DLD1 (cell line): ENCODE data around the gene LRRC8B.

ENCODE experiments used
- in situ Hi-C: cut with HindIII; loops from 2 replicates; pipeline ENCODE4 v1.10.0; 2017; ENCODE audit warnings: low sequenced_read_pairs

Gene LRRC8B

DNA sequence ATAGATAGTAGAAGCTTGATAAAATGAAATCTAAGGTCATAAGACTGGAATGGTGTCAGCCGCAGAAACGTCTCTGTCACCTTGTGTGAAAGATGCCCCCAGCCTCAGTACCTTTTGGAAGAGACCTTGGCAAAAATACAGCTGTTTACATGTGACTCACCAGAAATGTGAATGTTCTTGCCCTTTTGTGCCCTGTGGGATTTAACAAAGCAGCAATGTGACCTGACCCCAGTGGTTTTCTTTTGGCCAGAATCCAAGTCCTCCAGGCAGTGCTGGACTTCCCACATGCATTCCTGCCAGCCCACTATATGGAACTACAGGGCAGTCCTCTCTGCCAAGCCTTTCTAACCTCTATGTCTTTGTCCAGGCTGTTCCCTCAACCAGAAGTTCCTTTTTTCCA lies 81.1 kb downstream of the LRRC8B start:
- in situ Hi-C loops: no loop called here

DNA sequence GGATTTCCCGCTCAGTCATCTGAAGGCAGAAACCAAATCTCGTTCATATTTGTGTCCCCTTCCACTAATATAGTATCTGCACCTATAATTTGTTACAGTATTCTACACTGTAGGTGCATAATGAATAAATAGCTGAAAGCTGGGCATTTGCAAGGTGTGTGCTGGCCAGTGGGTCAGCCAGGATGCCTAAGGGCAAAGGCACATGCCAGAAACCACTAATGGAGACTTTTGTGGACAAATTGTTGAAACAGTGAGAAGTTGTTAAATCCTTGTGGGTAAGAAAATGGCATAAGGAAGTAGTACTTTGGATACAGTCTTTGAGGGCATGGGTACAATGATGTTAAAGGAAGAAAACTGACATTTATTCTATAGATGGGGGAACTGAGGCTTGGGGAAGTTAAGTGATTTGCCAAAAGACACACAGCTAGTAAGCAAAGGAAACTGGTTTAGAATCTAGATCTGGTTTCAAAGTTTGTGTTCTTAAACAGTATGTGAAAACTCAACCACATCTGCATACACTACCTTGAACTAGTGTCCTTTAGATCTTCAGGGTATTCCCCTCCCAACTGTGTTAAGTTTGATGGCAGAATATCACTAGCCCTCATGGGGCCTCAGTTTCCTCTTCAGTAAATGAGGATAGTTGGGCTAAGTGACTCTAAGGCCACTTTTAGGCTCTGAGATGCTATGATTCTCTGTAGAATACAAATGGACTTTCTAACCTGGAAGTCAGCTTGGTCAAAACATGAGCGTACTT lies 81.8 kb downstream of the LRRC8B start:
- in situ Hi-C loops: no loop called here

DNA sequence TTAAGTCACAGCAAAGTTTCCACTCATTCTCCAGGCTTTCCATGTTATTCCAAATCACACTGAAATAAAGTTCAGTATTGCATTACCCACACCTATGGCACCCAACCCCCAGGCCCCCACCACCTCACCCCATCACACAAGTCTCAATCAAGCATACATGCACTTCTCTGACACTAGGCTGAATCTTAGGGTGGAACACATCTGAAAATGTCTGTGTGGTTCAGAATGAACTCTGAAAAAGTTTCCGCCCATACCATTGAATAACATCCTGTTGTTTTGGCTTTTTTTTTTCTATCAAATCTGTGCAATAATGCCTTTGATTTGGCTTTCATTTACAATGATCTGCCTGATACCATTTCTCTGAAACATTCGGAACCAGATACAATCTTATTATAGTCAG lies 82.5 kb downstream of the LRRC8B start:
- in situ Hi-C loops: no loop called here

DNA sequence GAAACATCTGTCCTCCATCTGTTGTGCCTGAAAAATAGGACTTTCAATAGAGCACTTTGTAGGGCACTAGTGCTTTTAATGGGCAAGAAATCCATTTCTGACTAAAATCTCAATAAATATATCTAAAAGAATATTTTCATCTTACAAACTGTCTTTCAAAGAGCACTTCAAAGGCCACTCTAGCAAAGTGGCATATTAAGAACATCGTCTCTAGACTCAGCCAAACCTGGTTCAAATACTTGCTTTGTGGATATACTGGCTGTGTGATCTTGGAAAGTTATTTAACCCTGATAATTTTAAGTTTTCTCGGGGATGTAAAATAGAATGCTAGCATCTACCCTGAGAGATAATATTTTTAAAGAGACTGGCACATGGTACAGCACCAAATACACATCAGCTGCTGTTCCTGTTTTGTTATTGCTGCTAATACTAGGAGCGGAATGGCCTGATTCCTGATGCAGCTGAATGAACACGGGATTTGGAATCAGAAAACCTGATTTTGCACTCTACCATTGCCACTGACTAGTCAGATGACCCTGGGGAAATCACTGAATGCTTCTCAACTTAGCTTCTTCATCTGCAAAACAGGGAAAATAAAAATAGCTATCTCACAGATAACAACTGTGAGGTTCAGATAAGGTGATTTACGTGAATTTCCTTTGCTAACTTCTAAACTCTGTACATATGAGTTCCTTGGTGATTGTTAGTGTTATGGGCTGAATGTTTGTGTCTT lies 83.1 kb downstream of the LRRC8B start:
- in situ Hi-C loops: no loop called here

DNA sequence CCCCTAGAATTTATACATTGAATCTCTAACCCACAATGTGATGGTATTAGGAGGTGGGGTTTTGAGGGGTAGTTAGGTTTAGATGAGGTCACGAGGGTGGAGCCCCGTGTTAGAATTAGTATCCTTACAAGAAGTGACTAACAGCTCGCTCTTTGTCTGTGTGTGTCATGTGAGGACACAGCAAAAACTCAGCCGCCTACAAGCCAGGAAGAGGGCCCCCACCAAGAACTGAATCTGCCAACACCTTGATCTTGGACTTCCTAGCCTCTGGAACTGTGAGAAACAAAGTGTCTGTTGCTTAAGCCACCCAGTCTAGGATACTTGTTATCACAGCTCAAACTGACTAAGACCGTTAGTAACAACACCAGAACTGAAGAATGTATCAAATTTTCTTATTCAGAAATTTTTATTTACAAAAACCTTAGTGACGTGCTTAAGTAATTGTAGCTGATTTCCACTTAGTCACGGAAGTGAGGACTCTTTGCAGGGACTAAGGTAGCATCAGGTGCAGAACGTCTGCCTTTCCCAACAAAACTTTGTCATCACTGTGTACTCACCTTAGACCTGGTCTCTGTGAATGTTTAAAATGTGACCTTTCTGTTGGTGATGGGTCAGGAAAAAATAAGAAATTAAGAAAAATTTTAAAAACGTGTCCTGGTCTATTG lies 83.8 kb downstream of the LRRC8B start:
- in situ Hi-C loops: no loop called here

DNA sequence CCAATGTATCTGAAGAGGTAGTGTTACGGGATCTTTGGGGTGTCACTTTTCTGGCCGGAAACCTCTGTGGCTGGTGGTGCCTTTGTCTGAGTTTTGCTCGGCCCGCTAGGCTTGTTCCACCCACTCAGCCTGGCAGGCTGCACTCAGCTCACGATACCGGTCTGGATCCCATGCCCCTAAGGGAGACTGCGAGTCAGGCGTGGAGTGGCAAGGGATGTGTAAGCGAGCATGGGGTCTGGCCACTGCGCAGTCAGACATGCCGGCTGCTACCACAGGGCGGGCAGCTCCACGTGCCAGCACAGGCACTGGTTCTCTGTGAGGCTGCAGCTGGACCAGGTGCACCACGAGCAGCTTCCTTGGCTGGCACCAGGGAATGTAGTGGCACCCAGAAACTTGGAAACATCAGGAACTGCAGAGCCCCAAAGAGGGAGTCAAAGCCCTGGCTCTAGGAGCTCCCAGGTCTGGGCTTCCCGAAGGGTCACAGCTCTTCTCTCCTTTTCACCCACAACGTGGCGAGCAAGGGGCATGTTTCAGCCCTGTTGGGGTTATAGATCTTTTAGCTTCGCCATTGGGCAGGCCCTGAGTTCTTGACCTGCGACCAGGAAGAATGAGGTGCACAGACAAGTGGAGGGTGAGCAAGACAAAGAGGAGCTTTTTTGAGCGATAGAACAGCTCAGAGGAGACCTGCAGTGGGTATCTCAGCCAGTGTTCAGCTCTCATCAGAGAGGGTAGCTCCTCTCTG lies 84.5 kb downstream of the LRRC8B start:
- in situ Hi-C loops: no loop called here

DNA sequence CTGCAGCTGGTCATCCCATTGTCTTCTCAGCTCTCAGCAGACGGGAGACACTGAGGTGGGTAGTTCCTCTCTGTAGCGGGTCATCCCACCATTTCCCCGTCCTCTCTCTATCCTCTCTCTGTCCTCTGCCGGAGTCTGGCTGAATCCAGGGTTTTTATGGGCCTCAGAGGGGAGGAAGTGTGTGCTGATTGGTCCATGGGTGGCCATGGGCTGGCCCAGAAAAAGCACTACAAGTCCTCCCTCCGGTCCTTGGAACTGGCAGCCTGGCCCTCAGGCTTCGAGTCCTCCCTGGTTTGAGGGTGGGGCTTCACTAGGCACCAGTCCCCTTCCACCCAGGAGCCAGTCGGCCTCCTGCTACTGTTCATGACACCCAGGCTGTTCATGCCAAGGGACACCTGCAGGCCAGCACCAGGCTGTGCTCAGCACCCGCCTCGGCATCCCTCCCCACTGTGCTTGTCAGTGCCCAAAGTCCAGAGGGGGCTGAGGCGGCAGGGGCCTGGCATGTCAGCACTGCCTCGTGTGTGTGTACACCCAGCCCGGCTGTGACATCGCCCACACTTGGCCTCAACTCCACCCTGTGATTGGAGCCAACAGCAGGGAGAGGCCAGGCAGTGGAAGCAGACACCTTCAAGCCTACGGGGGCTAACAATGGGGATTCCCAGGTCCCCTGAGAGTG lies 85.3 kb downstream of the LRRC8B start:
- in situ Hi-C loops: no loop called here

DNA sequence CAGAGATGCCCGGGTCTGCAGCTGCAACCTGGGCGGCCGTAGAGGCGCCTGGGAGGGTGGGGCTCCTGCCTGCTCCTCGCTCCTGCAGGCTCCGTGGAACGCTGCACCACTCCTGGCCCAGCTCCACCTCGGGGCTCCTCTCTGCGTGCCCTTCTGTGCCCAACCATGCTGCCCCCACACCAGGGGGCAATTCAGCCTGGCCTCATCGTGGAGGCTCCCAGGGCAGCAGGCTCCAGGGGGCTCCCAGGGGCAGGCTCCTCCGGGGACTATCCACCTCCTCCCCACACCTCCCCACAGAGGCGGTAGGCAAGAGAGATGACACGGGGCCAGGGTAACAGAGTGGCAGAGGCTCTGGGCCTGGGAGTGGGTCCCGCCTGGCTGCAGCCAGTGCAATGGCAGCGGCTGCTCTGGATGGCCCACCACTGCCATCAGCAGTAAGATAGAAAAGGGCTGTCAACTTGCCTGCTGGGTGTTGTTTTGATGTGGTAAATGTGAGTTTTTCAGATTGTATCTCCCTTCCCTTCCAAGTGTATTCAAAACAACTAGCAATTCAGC lies 85.9 kb downstream of the LRRC8B start:
- in situ Hi-C loops: no loop called here

DNA sequence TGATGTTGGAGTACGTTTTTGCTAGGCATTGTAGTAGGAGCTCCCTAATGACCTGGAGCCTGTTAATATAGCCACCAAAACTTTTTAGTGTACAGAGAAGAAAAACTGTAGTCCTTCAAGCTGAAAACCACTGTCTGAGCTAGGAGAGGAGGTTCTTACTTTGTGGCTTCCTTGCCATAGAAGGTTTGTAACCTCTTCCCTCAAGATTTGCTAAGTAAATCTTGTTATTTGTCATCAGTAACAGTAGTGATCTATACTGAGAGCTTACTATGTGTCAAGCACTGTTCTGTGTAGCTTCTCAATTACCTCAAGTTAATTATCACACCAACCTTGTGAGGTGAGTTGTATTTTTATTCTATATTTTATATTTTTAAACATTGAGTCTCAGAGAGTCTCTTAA lies 87.1 kb downstream of the LRRC8B start:
- in situ Hi-C loops: no loop called here

DNA sequence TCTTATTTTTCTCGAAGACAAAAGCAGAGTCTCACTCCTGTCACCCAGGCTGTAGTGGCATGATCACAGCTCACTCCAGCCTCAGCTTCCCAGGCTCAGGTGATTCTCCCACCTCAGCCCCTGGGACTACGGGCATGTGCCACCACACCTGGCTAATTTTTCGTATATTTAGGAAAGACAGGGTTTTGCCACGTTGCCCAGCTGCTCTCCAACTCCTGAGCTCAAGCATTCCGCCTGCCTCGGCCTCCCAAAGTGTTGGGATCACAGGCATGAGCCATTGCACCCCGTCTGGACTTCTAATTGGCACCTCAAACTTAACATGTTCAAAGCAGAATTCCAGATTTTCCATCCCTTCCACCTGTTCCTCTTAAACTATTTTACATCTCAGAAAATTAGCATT lies 89.3 kb downstream of the LRRC8B start:
- in situ Hi-C loops: no loop called here

DNA sequence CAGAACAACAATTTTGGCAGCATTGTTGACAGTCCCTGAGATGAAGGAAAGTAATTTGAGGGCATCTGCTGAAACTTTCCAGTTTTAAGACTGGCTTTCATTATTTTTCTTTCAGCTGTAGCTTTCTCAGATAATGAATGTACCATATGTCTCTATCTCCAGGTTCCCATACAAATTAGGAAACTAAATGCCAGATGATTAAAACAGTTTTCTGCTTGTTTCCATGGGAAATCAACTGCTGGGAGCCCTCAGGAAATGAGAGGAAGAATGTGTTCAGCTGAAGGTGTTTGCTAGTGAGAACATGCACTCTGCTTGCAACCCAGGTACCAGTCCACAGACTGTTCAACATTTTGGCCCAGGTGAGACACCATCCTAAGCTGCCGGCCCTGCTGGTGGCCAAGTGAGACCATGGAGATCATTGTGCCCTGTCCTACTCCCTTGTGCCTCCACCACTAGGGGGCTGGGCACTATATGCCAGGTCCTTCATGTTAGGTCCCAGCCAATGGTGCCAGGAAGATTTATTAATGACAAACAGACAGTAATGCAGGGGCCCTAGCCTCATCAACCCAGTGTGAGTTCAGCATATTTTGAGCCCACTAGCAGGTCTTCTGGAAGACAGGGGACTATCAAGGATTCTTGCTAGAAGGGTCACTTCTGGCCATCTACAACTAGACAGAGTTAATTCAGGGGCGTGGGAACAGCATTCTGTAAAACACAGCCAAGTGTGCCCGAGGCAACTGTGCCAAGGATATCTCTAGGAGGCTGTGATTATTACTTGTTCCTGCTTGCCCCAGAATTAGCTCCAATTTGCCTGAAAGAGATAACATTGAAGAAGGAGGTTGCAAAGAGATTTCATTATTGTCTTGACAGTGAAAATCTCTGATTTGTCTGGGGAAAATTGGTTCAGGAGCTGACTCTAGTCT lies 91.3 kb downstream of the LRRC8B start:
- in situ Hi-C loops: no loop called here

DNA sequence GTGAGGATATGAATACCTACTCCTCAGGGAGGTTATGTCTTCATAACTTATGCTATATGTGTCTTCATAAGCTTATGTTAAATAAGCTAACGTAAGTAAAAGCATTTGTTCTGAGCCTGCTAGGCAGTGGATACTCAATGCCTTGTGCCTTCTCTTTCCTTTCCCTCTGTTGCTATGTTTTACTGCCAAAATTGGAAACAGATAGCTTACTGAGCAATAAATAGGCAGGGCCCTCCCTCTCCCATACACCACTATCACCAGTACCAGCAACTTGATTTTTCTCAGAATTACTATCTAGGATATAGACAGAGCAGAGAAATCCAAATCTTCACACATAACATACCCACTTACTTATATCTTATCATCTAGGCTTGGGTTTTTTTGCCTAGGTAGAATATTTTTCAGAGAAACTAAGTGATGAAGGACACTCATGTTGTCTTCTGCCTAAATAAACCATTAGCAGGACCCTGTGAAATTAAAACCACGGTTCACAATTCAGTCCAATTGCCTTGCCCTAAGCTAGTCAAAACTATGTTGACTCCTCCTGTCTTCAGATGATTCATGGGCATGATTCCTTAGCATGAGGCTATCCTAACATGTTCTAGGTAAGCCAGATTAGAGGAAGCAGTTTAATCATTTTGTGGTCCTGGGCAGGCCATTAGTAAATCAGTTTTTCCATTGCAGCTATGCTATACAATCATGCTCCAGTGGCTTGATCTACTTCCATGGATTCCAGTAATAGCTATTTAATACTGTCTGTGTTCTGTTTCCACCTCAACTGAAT lies 92.4 kb downstream of the LRRC8B start:
- in situ Hi-C loops: no loop called here

DNA sequence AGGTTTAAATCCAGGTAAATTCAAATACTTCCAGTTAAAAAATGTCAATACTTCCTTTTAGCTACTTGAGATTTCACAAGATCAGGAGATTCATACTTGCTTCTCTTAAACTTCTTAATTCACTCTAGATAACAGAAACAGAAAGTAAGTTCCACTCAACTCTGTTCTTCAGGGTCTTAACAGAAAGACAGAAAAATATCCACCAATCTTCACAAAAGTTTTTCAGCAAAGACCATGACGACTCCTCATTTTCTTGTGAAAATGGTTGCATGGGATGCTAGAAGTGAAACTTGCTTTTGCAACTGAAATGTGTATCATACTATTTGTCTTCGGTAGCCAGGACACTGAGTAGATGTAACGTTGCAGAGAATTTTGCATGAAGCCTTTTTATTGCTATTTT lies 96.0 kb downstream of the LRRC8B start:
- in situ Hi-C loops: no loop called here

DNA sequence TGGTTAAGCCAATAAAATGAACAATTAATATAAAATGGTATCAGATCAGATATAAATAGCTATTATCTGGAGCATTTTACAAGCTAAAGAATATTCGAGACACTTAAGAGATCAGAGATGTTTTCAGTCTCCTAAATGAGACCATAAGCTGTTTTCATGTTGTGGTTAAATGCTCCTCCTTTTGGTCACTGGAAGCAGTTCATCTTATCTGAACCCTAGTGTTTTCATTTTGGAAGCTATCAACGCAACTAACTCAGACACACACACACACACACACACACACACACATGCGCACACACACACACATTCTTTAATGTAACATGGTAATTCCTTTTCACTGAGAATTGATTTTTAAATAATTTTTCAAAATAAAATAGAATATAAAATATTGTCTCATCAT lies 98.3 kb downstream of the LRRC8B start:
- in situ Hi-C loops: no loop called here

DNA sequence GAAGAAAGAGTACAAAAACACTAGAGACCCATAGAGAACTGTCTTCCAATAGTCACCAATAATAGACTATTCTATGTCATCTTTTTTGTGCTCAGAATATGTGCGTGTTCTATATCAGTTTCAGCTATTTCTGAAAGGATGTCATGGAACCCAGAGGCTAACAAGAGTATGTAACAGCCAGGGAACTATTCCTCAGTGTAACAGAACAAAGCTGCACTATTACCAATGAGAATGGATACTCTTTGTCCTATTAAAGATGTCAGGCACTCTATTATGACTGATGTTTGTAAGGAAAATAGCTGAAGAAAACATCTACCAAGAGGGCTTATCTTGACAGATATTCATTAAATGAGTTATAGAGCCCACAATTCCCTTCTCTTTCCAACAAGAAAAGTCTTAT lies 99.7 kb downstream of the LRRC8B start:
- in situ Hi-C loops: no loop called here

DNA sequence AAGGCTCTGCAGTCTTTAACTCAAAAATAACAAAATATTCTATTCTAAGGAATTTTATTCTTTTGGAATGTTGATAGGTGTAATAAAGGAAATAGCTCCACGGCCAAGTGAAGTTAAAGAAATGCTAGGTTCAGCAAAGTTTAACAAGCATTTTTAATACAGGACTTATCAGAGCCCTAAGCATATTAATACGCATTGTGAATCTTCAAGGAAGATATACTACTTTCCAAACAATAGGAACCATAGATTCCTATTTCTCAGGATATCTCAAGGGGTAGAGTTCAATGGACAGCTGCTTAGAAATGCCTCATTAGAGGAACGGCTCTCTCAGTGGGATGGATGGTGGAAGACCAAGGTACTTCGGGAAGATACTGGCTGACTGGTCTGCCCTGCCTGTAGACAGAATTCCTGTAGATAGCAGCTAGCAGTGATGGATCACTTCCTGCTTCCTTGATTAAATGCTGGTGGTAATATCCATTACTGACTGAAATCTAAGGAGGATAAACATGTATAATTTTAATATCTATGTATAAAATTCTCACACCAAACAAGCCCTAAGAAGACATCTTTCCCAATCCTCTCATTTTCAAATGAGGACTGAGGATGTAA lies 100.2 kb downstream of the LRRC8B start:
- in situ Hi-C loops: no loop called here

DNA sequence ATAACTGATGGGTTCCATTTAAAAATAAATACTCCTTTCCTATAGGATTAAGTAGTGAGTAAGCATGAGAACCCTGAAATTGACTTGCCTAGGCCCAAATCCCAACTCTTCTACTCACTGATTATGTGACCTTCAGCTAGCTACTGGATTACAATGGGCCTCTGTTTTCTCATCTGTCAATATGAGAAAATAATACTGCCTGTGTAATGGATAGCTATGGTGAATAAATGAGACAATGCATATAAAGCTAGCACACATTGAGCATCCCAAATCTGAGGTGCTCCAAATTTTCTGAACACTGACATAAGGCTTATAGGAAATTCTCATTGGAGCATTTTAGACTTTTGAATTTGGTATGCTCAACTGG lies 103.0 kb downstream of the LRRC8B start:
- in situ Hi-C loops: no loop called here

DNA sequence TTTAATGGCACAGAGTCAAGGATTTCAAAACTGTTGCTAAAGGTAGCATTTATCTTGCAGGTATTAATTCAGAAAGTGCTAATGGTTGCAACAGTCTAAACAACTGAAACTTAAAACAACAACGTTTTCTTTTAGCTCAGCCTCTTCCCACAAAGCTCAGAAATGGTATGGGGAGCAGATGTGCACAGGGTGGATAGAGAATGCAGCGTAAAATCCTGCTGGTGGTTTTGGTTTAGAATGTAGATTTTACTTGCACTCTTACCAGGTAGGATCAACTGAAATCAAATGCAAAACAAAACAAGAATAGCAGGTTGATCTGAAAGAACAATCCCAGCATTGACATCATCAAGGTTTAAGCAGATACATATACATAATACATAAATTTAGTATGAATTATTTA lies 104.5 kb downstream of the LRRC8B start:
- in situ Hi-C loops: no loop called here
